HEK293T (cell line): ENCODE measurements around the gene L1CAM.

Experiments
- CTCF ChIA-PET: fragments of 350-600 bp; formaldehyde crosslinking; extraction: SDS; loops from one replicate; lab custom pipeline; 2021; ENCODE audit warnings: antibody characterized with exemption, inconsistent platforms; lab: Yijun Ruan, JAX
- POLR2A ChIA-PET: fragments of 350-600 bp; formaldehyde crosslinking; extraction: SDS; loops from one replicate; lab custom pipeline; 2020; ENCODE audit warnings: antibody characterized with exemption, inconsistent platforms; lab: Yijun Ruan, JAX
- DNase-seq: peaks from one replicate; pipeline ENCODE4 v3.0.0; 2012; ENCODE audit warnings: mixed read lengths; ENCODE audit errors: extremely low spot score
- ARNT ChIP-seq: fragments of 450-650 bp; IDR thresholded peaks from 2 replicates; pipeline ENCODE4 v1.6.1; 2017; ENCODE audit warnings: mild to moderate bottlenecking
- BHLHE40 ChIP-seq: fragments of 450-650 bp; IDR thresholded peaks from 2 replicates; pipeline ENCODE4 v1.6.1; 2016; ENCODE audit warnings: mild to moderate bottlenecking, moderate library complexity, borderline replicate concordance
- CTBP1 ChIP-seq: fragments of 450-650 bp; IDR thresholded peaks from 2 replicates; pipeline ENCODE4 v1.6.1; 2016; ENCODE audit warnings: borderline replicate concordance
- ELF4 ChIP-seq: fragments of 450-650 bp; IDR thresholded peaks from 2 replicates; pipeline ENCODE4 v1.6.1; 2017; ENCODE audit warnings: antibody characterized with exemption
- FOXA1 ChIP-seq: fragments of 450-650 bp; IDR thresholded peaks from 2 replicates; pipeline ENCODE4 v1.6.1; 2016; ENCODE audit warnings: mild to moderate bottlenecking
- FOXK2 ChIP-seq: fragments of 450-650 bp; IDR thresholded peaks from 2 replicates; pipeline ENCODE4 v1.6.1; 2016; ENCODE audit warnings: mild to moderate bottlenecking
- FOXM1 ChIP-seq: fragments of 450-650 bp; IDR thresholded peaks from 2 replicates; pipeline ENCODE4 v1.6.1; 2017; ENCODE audit warnings: mild to moderate bottlenecking, borderline replicate concordance
- HDGF ChIP-seq: fragments of 450-650 bp; IDR thresholded peaks from 2 replicates; pipeline ENCODE4 v1.6.1; 2017; ENCODE audit warnings: antibody characterized with exemption, borderline replicate concordance
- L3MBTL2 ChIP-seq: fragments of 450-650 bp; conservative IDR thresholded peaks from 2 replicates; pipeline ENCODE4 v1.6.1; 2016; ENCODE audit warnings: mild to moderate bottlenecking
- LEF1 ChIP-seq: fragments of 450-650 bp; IDR thresholded peaks from 2 replicates; pipeline ENCODE4 v1.6.1; 2017; ENCODE audit warnings: mild to moderate bottlenecking, borderline replicate concordance
- NFRKB ChIP-seq: fragments of 450-650 bp; IDR thresholded peaks from 2 replicates; pipeline ENCODE4 v1.6.1; 2016; ENCODE audit warnings: mild to moderate bottlenecking, moderate library complexity
- PKNOX1 ChIP-seq: fragments of 450-650 bp; IDR thresholded peaks from 2 replicates; pipeline ENCODE4 v1.6.1; 2016
- SP1 ChIP-seq: fragments of 450-650 bp; IDR thresholded peaks from 2 replicates; pipeline ENCODE4 v1.6.1; 2017
- SUZ12 ChIP-seq: fragments of 450-650 bp; IDR thresholded peaks from 2 replicates; pipeline ENCODE4 v1.6.1; 2016; ENCODE audit warnings: mild to moderate bottlenecking
- TARDBP ChIP-seq: fragments of 450-650 bp; IDR thresholded peaks from 2 replicates; pipeline ENCODE4 v1.6.1; 2016
- ZNF384 ChIP-seq: fragments of 450-650 bp; IDR thresholded peaks from 2 replicates; pipeline ENCODE4 v1.6.1; 2016

The L1CAM gene

GRCh38 chrX:153913701-153914100, 27.7 kb upstream of the L1CAM start:
- CTCF ChIA-PET, result interaction anchor here (1.0 to 5.9 kb wide), 2 partner anchors 8 to 11 kb away, joined by 3 to 42 read pairs; no protein-coding TSS in a partner anchor
- POLR2A ChIA-PET, result interaction anchor here (3.8 kb wide), 1 partner anchor 13 kb away, joined by 28 read pairs; the partner anchor contains the start of gene ARHGAP4
- DNase-seq, result no peak
- TF ChIP-seq ELF4 (no peak), ARNT (no peak), BHLHE40 (no peak), SUZ12 (no peak), LEF1 (no peak), HDGF (no peak), FOXA1 (no peak), L3MBTL2 (no peak), CTBP1 (no peak), PKNOX1 (no peak), FOXK2 (no peak), SP1 (no peak), ZNF384 (no peak)

DNA sequence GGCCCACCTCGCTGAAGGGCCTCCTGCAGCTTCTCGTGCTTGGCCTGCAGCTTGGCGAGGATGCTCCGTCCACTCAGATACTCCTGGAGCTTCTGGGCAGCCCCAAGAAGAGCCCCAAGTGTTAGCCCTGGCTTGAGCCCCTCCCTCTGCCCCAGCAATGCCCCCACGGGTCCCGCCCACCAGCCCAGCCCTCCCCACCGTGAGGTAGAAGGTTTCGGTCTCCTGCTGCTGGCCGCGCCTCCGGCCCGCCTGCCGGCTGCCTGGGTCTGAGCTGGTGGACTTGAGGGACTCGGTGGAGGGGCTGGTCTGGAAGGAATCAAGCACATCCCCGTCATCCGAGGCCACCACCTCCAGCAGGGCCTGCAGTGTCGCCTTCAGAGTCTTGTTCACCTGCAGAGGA, 27.2 kb upstream of the L1CAM start:
- no peak for TF ChIP-seq FOXK2
- TF ChIP-seq ELF4, result no peak
- no peak for TF ChIP-seq ARNT
- no peak for TF ChIP-seq BHLHE40
- no peak for TF ChIP-seq SP1
- TF ChIP-seq NFRKB, result no peak
- no peak for TF ChIP-seq L3MBTL2
- no peak for TF ChIP-seq CTBP1
- no peak for TF ChIP-seq SUZ12
- TF ChIP-seq PKNOX1, result no peak
- TF ChIP-seq ZNF384, result no peak
- TF ChIP-seq FOXM1, result no peak
- no peak for TF ChIP-seq FOXA1
- no peak for TF ChIP-seq HDGF
- DNase-seq, result no peak
- ChIA-PET POLR2A (interaction anchor here (3.8 kb wide), 1 partner anchor 13 kb away, joined by 28 read pairs; the partner anchor contains the start of gene ARHGAP4), CTCF (interaction anchor here (1.0 to 5.9 kb wide), 2 partner anchors 9 to 12 kb away, joined by 3 to 42 read pairs; no protein-coding TSS in a partner anchor)

GRCh38 chrX:153911798-153912197, 25.8 kb upstream of the L1CAM start:
- CTCF ChIA-PET, result interaction anchor here (0.7 to 5.9 kb wide), 3 partner anchors 10 to 623 kb away, joined by 5 to 42 read pairs (median 6); no protein-coding TSS in a partner anchor
- TF ChIP-seq ELF4 (no peak), FOXM1 (no peak), SUZ12 (no peak), PKNOX1 (no peak), ARNT (no peak), FOXA1 (no peak), TARDBP (no peak), L3MBTL2 (no peak), BHLHE40 (no peak), FOXK2 (no peak), LEF1 (no peak), HDGF (no peak), NFRKB (no peak), CTBP1 (no peak), ZNF384 (no peak), SP1 (no peak)
- no peak for DNase-seq
- POLR2A ChIA-PET, result interaction anchor here (3.8 kb wide), 1 partner anchor 15 kb away, joined by 28 read pairs; the partner anchor contains the start of gene ARHGAP4

GRCh38 chrX:153910446-153910845, 24.5 kb upstream of the L1CAM start:
- DNase-seq, result no peak
- CTCF ChIA-PET, result interaction anchor here (0.8 to 5.9 kb wide), 4 partner anchors 12 to 36 kb away, joined by 5 to 42 read pairs (median 6); no protein-coding TSS in a partner anchor
- TF ChIP-seq HDGF (no peak), ZNF384 (no peak), FOXA1 (no peak), SUZ12 (no peak), BHLHE40 (no peak), ARNT (no peak), CTBP1 (no peak)
- POLR2A ChIA-PET, result interaction anchor here (1.5 to 3.8 kb wide), 2 partner anchors 13 to 16 kb away, joined by 4 to 28 read pairs; partner anchors contain the start of gene ARHGAP4

DNA sequence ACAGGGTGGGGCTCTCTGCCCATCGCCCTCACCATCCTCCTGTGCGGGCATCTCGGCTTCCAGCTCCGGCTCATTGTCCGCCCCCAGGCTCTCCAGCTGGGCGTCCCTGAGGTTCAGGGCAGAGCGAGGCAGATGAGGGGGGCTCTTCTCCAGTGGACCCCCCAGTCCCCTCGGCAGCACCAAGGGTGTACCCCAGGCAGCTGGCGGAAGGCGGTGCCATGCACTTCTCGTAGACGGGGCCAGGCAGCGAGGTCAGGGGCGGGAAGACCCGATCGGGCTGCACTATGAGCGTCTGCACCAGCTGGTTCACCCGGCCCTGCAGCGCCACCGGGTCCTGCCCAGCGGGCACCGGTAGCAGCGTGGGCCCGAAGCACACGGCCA, 24.0 kb upstream of the L1CAM start:
- ChIA-PET CTCF (interaction anchor here (1.6 to 5.9 kb wide), 2 partner anchors 12 to 18 kb away, joined by 7 to 42 read pairs; no protein-coding TSS in a partner anchor), POLR2A (interaction anchor here (1.5 to 3.8 kb wide), 2 partner anchors 13 to 17 kb away, joined by 4 to 28 read pairs; partner anchors contain the start of gene ARHGAP4)
- no peak for DNase-seq
- TF ChIP-seq BHLHE40 (no peak), ELF4 (no peak), ZNF384 (no peak), SP1 (no peak), FOXA1 (no peak), NFRKB (no peak), ARNT (no peak), FOXK2 (no peak), HDGF (no peak)
